Measurements from ENCODE around the gene VKORC1L1.

The VKORC1L1 gene

GRCh38 chr7:65910237-65910636 is 37.4 kb downstream of the VKORC1L1 start:
- no peak for TF ChIP-seq CTCF (IDR thresholded peaks at IDR 0.05; ENCODE audit: borderline replicate concordance, control extremely low read depth, extremely low read depth, insufficient read depth, missing control alignments)
- no peak for DNase-seq (ENCODE audit: low spot score)
- in situ Hi-C loops (cut with MboI; ENCODE audit: low sequenced_read_pairs, unreplicated experiment) = no loop called here

DNA sequence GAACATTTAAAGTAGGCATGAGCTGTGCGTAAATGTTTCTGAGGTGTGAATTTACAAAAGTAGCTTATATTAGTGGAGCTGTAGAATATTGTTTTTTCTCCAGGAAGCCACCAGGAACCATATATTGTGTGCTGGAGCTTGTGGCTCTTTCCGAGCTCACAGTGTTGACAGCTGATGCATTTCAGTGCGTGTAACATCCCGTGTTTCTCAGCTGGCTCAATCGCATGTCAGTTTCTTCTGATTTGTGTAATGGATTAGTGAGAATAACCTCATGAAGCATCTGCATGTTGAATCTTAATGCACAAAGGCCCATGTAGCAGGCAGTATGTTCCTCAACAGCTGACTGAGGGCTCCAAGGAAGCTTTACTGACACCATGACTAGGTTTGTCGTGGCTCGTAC is 39.4 kb downstream of the VKORC1L1 start:
- no peak for TF ChIP-seq CTCF (IDR thresholded peaks at IDR 0.05; ENCODE audit: borderline replicate concordance, control extremely low read depth, extremely low read depth, insufficient read depth, missing control alignments)
- DNase-seq (ENCODE audit: low spot score) = no peak
- in situ Hi-C loops (cut with MboI; ENCODE audit: low sequenced_read_pairs, unreplicated experiment) = no loop called here

DNA sequence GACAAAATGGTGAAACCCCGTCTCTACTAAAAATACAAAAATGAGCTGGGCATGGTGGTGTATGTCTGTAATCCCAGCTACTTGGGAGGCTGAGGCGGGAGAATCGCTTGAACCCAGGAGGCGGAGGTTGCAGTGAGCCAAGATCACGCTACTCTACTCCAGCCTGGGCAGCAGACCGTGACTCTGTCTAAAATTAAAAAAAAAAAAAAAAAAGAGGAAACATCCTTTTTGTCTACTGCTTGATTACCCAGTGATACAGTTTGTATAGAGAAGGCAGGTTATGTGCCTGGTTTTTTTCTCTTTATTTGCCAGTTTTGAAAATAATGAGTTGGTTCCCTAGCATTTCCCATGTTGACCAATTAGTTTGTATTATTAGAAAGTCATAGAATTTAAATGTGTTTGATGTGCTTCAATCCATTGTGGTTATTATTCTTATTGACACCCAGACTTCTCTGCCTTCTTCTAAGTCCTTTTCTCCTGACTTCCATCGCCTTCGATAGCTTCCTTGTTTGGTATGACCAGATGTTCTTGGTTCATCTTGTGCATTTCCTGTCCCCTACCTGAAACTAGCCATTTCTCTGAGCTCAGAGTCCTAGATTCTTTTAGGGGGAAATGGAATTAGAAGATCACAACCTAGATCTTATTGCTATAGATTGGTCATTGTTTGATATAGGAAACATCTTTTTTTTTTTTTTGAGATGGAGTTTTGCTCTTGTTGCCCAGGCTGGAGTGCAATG is 43.2 kb downstream of the VKORC1L1 start:
- no peak for DNase-seq (ENCODE audit: low spot score)
- no peak for TF ChIP-seq CTCF (IDR thresholded peaks at IDR 0.05; ENCODE audit: borderline replicate concordance, control extremely low read depth, extremely low read depth, insufficient read depth, missing control alignments)
- in situ Hi-C loops (cut with MboI; ENCODE audit: low sequenced_read_pairs, unreplicated experiment) = no loop called here

- DNase-seq (ENCODE audit: low spot score) = no peak
- no peak for TF ChIP-seq CTCF (IDR thresholded peaks at IDR 0.05; ENCODE audit: borderline replicate concordance, control extremely low read depth, extremely low read depth, insufficient read depth, missing control alignments)
- in situ Hi-C loops (cut with MboI; ENCODE audit: low sequenced_read_pairs, unreplicated experiment) = no loop called here
Measured at GRCh38 chr7:65923316-65923715, 50.4 kb downstream of the VKORC1L1 start.

- in situ Hi-C loops (cut with MboI; ENCODE audit: low sequenced_read_pairs, unreplicated experiment) = no loop called here
- no peak for TF ChIP-seq CTCF (IDR thresholded peaks at IDR 0.05; ENCODE audit: borderline replicate concordance, control extremely low read depth, extremely low read depth, insufficient read depth, missing control alignments)
- DNase-seq (ENCODE audit: low spot score) = no peak
Measured at GRCh38 chr7:65924193-65924592, 51.3 kb downstream of the VKORC1L1 start.

DNA sequence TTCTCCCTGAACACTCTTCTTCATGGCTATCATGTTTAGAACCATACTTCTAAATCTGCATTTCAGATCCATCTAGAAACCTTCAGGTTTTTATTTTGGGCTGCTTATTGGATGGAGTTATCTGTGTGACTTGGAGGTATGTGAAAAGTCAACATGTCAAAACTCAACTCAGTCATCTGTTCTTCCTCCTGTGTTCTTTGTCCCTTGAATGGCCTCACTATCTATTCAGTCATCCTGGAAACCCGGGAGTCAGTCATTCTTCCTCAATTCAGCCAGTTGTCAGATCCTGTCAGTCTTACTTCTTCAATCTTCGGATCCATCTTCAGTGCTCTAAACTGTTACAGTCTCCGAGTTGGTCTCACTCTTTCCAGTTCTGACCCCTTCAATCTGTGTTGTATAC is 52.2 kb downstream of the VKORC1L1 start:
- in situ Hi-C loops (cut with MboI; ENCODE audit: low sequenced_read_pairs, unreplicated experiment) = no loop called here
- no peak for TF ChIP-seq CTCF (IDR thresholded peaks at IDR 0.05; ENCODE audit: borderline replicate concordance, control extremely low read depth, extremely low read depth, insufficient read depth, missing control alignments)
- no peak for DNase-seq (ENCODE audit: low spot score)

Data from GM13976 (cell line).